G401.6 (cell line): ENCODE data around the gene ABHD5.

Source experiments
- FAIRE-seq: peaks from 2 replicates; lab custom pipeline; 2012; peaks lifted over from hg19 to GRCh38; lab: Jason Lieb, UNC

Gene ABHD5

GRCh38 chr3:43723121-43723734, 32.5 kb downstream of the ABHD5 start:
- no peak for FAIRE-seq

GRCh38 chr3:43726521-43726920, 35.8 kb downstream of the ABHD5 start:
- FAIRE-seq, result no peak

- no peak for FAIRE-seq
Measured at GRCh38 chr3:43727930-43728329, 37.2 kb downstream of the ABHD5 start.

- no peak for FAIRE-seq
Measured at GRCh38 chr3:43728476-43728875, 37.7 kb downstream of the ABHD5 start.

- no peak for FAIRE-seq
Measured at GRCh38 chr3:43728947-43729346, 38.2 kb downstream of the ABHD5 start.

- FAIRE-seq, result no peak
Measured at GRCh38 chr3:43729707-43730414, 39.1 kb downstream of the ABHD5 start.

GRCh38 chr3:43732747-43733425, 42.1 kb downstream of the ABHD5 start:
- FAIRE-seq, result no peak

- no peak for FAIRE-seq
Measured at GRCh38 chr3:43733459-43734384, 43.0 kb downstream of the ABHD5 start.

- no peak for FAIRE-seq
Measured at GRCh38 chr3:43734685-43735084, 43.9 kb downstream of the ABHD5 start.

GRCh38 chr3:43735618-43736017, 44.9 kb downstream of the ABHD5 start:
- no peak for FAIRE-seq

GRCh38 chr3:43736558-43737440, 46.1 kb downstream of the ABHD5 start:
- FAIRE-seq, result no peak

GRCh38 chr3:43738305-43738704, 47.6 kb downstream of the ABHD5 start:
- FAIRE-seq, result no peak

- FAIRE-seq, result no peak
Measured at GRCh38 chr3:43742920-43743319, 52.2 kb downstream of the ABHD5 start.

GRCh38 chr3:43747641-43748040, 56.9 kb downstream of the ABHD5 start:
- no peak for FAIRE-seq

GRCh38 chr3:43748179-43748578, 57.4 kb downstream of the ABHD5 start:
- no peak for FAIRE-seq

GRCh38 chr3:43748645-43749044, 57.9 kb downstream of the ABHD5 start:
- FAIRE-seq, result no peak

- FAIRE-seq, result no peak
Measured at GRCh38 chr3:43752905-43753304, 62.2 kb downstream of the ABHD5 start.

GRCh38 chr3:43753741-43754715, 63.3 kb downstream of the ABHD5 start:
- FAIRE-seq, result no peak

GRCh38 chr3:43755516-43756200, 64.9 kb downstream of the ABHD5 start:
- no peak for FAIRE-seq
